ENCODE measurements around the gene SSTR5.

DNA sequence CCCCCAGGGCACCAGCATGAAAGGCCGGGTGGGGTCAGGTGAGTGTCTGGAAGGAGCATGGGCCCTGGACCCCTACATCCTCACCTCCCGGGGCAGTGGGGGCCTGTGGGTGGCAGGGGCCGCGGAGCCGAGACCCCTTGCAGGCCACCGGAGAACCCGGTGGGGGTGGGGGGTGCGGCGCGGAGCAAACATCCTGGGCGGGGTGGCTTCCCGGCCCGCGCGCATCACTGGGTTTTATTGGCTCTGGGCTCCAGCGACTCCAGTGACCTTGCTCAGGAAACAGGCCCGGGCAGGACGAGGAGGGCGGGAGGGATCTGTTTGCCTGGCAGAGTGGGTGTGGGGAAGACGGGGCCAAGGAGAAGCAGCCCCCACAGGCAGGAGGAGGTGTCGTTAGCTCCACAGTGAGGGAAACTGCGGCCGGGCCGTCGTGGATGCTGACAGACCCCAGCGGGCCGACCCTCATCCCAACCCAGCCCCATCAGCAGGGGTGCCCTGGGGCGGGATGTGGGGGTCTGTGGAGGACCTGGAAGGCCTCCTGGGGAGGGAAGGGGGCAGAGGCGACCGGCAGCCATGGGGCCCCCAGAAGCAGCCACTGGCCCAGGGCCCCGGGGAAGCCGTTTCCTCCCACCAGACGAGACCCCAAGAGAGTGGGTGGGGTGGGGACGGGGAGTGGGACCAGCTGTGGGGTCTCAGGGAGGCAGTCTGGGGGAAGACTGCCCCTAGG, 10.6 kb downstream of the SSTR5 start:
- no peak for TF ChIP-seq CTCF (IDR thresholded peaks at IDR 0.05)
- no peak for TF ChIP-seq EP300 (IDR thresholded peaks at IDR 0.05)
- no peak for TF ChIP-seq POLR2A (IDR thresholded peaks at IDR 0.05)

Measured in upper lobe of left lung (tissue), 4 donors.